Measurements from ENCODE around the gene RAB11FIP4. TPM values are rescaled to one million over a fixed set of nuclear protein-coding genes. Genes with fewer than 3 reads are reported as not detected.

The RAB11FIP4 gene, protein sequence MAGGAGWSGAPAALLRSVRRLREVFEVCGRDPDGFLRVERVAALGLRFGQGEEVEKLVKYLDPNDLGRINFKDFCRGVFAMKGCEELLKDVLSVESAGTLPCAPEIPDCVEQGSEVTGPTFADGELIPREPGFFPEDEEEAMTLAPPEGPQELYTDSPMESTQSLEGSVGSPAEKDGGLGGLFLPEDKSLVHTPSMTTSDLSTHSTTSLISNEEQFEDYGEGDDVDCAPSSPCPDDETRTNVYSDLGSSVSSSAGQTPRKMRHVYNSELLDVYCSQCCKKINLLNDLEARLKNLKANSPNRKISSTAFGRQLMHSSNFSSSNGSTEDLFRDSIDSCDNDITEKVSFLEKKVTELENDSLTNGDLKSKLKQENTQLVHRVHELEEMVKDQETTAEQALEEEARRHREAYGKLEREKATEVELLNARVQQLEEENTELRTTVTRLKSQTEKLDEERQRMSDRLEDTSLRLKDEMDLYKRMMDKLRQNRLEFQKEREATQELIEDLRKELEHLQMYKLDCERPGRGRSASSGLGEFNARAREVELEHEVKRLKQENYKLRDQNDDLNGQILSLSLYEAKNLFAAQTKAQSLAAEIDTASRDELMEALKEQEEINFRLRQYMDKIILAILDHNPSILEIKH
- 17.3 and 24.5 TPM in 2 replicates for total RNA-seq

DNA sequence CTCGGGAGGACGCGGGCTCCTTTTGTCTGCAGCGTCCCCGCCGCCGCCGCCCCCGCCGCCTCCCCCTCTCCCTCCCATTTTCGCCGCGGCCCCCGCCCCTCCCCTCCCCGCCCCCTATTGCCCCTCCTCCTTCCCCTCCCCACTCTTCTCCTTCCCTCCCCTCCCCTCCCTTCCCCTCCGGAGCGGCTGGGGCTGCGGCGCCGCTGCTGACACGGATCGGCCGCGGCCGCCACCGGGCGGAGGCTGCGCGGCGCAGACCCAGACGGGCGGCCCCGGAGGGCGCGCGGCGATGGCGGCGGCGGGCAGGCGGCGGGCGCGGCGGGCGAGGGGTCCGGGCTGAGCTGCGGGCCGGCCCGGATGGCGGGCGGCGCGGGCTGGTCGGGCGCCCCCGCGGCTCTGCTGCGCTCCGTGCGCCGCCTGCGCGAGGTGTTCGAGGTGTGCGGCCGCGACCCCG, at the start of gene RAB11FIP4:
TSS of gene RAB11FIP4 (plus strand) at position 180 of the 454 bp plus-strand sequence. CDS start at position 358, 178 bp downstream.

Small RNAs within 50 kb of the gene (small RNA-seq; reads per million reads assigned to genes)
- gene MIR193A: 21.4 reads per million, percentile 97 among the genes with 10 or more reads in this experiment
- gene MIR4725: 0.09 reads per million
- gene RN7SL45P: not detected
- gene RN7SL79P: not detected
- gene RNU6ATAC7P: not detected

Other genes starting within 250 kb of the RAB11FIP4 start
- gene OMG, start 94.4 kb upstream of the RAB11FIP4 start, total RNA-seq: not detected in 2 replicates
- not detected in 2 replicates for gene EVI2B, start 77.6 kb upstream of the RAB11FIP4 start, total RNA-seq
- gene EVI2A, start 70.1 kb upstream of the RAB11FIP4 start, total RNA-seq: 0.39 TPM in 1 of 2 replicates, not detected in the other

Measured in placental epithelial cell (primary cell).